GM19468 (cell line): ENCODE measurements around the gene FARP1.

Experiments
- ATAC-seq: cut with Tn5 transposase; IDR thresholded peaks from one replicate; pipeline ENCODE4 v1.9.1; 2021; ENCODE audit warnings: mild to moderate bottlenecking, moderate library complexity, moderate number of reproducible peaks; ENCODE audit not compliant: unreplicated experiment; ENCODE audit errors: extremely low read depth

The FARP1 gene

GRCh38 chr13:98429531-98429930 lies 286.6 kb downstream of the FARP1 start:
- ATAC-seq = no peak

DNA sequence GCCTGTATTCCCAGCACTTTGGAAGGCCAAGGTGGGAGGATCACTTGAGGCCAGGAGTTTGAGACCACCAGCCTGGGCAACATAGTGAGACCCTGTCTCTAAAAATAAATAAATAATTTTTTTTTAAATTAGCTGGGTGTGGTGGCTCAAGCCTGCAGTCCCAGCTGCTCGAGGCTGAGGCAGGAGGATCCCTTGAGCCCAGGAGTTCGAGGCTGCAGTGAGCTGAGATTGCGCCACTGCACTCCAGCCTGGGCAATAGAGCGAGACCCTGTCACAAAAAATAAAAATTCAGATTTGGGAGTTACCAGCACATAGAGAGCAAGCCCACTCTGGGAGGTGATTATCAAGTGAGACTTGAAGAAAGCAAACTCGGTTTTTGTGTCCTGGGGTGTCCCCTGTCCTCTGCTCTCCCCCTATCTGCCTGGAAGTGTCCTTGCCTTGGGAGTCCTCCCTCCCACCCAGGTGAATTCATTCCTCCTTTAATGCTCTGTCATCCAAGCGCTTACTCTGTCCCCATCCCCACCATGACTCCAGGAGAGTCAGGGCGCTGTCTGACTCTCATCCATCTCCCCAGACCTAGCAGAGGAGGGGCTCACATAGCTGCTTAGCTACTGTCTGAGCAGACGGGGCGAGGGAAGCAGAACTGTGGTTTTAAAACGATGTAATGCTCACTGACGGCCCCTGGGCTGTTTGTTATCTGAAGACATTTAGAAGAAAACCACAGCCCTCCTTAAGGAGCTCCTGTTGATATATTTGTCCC lies 287.3 kb downstream of the FARP1 start:
- no peak for ATAC-seq

GRCh38 chr13:98432638-98433037 lies 289.7 kb downstream of the FARP1 start:
- ATAC-seq = no peak

DNA sequence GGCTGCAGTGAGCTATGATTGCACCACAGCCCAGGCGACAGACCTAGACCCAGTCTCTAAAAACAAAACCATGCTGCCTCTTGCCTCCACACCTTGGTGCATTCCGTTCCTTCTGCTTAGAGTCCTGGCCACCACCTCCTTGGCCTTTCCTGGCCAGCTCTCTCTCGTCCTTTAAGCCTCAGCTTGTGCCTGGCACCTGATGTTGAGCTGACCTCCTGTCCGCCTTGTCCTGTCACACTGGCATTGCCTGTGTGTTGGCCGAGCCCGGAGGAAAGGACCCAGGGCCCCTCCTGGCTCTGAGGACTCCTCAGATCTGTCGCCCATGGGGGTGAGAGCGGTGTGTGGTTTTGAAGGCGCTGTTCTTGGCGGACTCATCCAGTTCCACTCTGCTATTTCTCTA lies 290.8 kb downstream of the FARP1 start:
- ATAC-seq = no peak

GRCh38 chr13:98434060-98434459 lies 291.2 kb downstream of the FARP1 start:
- ATAC-seq = no peak

DNA sequence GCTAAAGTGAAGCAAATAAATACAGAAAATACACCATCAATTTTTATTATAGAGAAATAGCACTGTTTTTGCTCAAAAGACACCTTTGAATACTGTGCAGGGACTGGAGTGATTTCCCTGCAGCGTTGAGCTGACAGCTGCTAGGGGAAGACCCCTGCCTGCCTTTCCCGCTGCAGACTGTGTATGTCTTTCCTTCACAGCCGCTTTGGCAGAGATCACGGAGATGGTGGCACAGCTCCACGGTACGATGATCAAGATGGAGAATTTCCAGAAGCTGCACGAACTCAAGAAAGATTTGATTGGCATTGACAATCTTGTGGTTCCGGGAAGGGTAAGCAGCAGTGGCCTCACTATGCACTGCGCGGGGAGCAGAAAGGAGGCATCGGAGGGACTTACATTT lies 292.5 kb downstream of the FARP1 start:
- no peak for ATAC-seq

DNA sequence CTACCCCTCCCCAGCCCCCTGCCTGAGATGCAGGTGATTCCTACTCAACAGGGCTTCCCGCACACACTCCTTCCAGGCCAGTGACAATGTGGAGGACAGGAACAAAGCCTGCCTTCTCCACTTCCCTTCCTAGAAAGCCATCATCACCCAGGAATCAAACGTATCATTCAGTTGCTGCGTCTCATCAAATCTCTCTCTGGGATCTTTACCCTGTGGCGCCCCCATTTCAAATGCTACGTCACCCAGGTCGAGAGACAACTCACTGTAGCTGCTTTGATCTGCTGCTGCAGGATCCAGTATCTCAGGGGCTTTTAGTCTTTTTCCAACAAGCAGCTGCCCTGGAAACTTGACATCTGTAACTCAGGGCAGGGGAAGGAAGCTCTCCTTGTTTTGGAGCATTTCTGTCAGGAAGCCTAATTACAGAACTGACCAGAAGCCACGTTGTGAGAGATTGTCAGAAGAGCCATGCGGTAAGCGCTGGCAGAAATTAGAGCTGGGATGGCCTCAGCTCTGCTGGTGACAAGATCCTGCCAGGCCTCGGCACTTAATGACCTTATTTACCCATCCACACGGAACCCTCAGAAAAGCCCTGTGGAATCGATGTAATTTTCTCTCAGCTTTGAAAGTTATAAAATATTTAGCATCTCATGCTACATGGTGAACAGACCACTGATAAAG lies 293.5 kb downstream of the FARP1 start:
- ATAC-seq = no peak

DNA sequence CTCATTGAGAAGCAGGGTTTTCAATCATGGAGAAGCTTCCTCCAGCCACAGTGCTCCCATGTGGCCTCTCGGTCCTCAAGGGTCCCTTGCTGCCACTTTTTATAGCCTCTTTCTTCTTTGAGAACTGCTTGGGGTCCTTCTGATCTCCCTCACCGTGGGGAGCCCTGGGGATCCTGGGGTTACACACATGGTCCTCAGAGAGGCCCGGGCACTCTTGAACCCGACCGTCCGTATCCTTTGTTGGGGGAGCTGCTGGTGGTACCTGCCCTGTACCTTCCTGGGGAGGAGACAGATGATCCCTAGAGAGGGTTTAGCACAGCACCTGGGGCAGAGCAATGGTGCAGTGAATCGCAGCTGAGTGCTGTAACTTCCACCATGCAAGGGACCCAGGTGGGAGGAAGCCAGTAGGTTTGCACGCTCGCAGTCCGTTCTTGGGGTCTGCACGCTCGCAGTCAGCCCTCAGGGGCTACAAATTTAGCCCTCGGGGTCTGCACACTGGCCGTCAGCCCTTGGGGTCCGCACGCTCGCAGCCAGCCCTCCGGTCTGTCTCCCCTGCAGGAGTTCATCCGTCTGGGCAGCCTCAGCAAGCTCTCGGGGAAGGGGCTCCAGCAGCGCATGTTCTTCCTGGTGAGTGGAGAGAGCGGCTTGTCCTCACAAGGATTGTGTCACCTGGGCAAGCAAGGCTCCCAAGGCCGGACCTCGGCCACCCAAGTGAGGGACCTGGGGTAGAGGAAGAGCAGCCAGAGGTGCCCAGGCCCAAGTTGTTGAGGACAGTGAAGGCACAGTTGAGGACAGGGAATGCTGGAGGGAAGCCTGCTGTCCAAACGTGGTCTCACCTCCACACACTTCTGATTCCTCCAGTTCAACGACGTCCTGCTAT lies 295.6 kb downstream of the FARP1 start:
- no peak for ATAC-seq

DNA sequence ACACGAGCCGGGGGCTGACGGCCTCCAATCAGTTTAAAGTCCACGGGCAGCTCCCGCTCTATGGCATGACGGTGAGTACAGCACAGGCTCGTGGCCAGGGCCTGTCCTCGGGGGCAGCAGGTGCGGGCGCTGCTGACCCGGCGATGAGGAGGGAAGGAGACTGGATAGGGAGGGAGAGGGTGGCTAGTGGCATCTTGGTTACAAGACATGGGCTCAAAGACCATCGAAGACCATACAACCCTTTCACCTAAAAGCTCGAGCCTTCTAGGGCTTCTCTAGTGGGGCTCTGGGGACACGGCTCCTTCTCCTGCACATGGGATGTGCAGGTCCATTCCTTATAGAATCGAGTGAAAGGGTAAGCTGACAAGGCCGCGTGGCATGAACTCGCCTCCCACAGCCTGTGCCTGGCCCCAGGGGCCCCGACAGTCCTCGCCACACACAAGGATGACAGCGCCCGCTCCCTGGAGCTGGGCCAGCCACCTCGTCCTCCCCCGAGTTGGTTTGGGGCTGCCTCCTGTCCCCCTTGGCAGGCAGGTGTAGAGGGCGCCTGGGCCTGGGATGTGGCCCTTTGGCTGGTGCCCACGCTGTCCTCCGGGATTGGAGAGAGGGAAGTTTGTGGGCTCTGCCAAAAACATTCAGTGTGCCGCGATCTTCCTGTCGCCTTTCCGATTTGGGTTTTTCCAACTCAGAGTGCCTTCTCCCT lies 296.4 kb downstream of the FARP1 start:
- no peak for ATAC-seq

- ATAC-seq = no peak
Observed at GRCh38 chr13:98439896-98440295, 297.0 kb downstream of the FARP1 start.

DNA sequence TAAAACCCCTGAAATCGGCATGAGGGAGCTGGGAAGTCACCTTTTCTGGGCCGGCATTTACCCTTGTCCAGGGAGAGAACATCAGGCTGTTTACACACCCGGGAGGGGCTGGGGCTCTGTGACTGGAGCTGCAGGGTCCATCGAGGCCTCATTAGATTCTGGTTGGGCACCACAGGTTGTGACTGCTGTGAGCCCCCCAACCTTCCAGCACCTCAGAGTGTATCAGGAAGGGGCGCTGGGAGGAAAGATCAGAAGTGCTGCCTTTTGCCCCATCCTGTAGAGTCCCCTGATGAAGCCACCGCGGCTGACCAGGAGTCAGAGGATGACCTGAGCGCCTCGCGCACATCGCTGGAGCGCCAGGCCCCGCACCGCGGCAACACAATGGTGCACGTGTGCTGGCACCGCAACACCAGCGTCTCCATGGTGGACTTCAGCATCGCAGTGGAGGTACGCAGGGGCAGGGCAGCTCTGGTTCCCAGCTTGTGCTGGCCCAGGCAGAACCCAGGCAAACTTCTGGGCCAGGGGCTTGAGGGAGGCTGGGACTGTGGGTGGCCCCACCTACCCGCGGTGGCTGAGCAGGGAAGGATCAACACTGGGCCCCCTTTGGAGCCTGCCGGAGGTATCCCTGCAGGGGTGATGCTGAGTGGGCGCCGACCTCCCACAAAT lies 297.6 kb downstream of the FARP1 start:
- no peak for ATAC-seq

DNA sequence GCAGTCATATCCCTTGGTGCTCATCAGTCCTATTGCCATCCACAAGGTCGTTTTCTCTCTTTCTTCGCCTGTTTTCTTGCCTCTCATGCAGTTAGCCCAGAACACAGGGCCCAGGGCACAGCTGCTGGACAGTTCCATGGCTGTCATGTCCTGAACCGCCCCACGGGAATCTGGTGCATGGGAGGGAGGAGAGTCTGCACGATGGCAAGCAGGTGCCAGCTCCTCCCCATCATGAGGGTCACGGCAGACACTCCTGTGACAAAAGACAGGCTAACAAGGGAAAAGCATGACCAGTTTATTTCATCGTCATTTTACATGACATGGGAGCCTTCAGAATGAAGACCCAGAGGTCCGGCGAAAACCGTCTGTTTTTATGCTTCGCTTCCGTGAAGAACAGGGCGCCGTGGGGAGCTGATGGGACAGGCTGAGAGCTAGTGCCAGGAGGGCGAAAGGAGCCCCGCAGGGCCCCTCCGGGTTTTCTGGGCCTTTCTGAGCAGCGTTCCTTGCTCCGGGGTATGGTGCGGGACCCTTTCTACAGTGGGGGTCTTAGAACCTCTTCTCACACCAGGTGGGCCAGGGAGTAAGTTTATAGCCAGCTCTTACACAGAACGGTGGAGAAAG lies 298.3 kb downstream of the FARP1 start:
- ATAC-seq = no peak

GRCh38 chr13:98442391-98443230 lies 299.7 kb downstream of the FARP1 start:
- ATAC-seq = no peak

DNA sequence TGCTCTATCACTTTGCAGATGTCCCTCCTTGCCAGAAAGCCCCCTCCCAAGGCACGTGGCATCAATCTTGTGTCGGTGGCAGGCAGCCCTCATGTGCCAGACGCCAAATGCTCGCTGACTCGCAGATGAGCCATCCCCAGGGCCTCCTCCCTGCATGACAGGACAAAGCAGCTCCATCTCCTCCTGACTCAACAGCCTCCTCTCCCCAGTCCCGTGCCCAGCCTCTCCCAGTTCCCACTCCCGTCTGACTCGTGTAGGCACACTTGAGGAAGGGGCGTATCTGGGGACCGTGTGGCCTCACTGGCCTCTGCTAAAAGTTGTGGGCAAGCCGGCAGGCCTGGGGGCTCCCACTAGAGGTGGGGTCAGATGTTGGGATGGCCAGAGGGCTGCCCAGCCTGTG lies 300.4 kb downstream of the FARP1 start:
- no peak for ATAC-seq

DNA sequence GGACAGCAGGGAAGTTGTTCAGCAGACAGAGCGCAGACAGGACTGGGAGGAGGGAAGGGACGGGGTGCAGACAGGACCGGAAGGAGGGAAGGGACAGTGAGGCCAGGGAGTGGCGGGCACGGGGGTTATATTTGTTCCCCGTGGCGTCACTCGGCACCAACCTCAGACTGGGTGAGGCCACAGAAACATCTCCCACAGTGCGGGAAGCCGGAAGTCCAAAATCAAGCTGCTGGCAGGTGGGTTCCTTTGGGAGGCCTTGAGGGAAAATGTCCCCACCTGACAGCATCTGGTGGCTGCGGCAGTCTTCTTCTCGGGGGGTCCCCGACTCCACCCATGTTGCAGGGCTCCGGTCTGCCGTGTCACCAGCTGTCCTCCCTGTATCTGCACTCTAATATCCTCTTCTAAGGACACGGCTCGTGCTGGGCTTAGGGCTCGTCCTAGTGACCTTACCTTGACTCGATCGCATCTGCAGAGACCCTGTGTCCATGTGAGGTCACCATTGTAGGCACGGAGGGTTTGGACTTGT lies 301.0 kb downstream of the FARP1 start:
- ATAC-seq = no peak

DNA sequence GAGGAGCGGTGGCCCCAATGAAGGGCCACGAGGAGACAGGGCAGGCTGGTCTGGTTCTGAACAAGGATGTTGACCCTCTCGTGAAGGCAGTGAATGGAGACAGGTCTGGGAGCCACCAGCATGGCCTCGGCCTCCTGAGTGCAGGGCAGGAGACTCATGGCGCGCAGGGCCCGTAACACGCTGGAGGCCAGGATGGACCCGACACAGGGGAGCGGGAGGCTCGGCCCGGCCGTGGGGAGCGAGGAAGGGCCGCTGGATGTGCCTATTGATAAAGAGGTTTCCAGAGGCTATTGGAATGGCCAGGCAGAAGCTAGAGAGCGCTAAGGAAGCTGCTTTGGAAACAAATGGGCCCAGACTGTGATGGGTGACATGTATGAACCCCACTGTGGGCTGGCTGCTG lies 301.5 kb downstream of the FARP1 start:
- no peak for ATAC-seq

- peak; percentile 86 for ATAC-seq
Observed at GRCh38 chr13:98445340-98446233, 302.7 kb downstream of the FARP1 start.
